Trophoblast cell (in vitro differentiated cells and primary cell): ENCODE data around the gene ZNF878.
A peak's percentile ranks its signal among the peaks of the same experiment; 100 is the strongest.

Experiments
- DNase-seq, 2 donors: peaks; one replicate each; pipeline ENCODE4 v3.0.0-alpha.2; 2016
- H2AFZ ChIP-seq: 2 replicates; pipeline ENCODE4 v1.6.1; 2013; ENCODE audit warnings: low read length, moderate library complexity, mild to moderate bottlenecking; ENCODE audit not compliant: insufficient read depth, poor library complexity
- H2AK5ac ChIP-seq: 2 replicates; pipeline ENCODE4 v1.6.1; 2013; ENCODE audit warnings: mild to moderate bottlenecking, low read length
- H2BK120ac ChIP-seq: 2 replicates; pipeline ENCODE4 v1.6.1; 2013; ENCODE audit warnings: low read length, mild to moderate bottlenecking, moderate library complexity; ENCODE audit not compliant: insufficient read depth, poor library complexity
- H2BK12ac ChIP-seq: 2 replicates; pipeline ENCODE4 v1.6.1; 2013; ENCODE audit warnings: mild to moderate bottlenecking, low read length, moderate library complexity
- H2BK5ac ChIP-seq: 2 replicates; pipeline ENCODE4 v1.6.1; 2013; ENCODE audit warnings: low read length, low read depth, moderate library complexity, mild to moderate bottlenecking; ENCODE audit not compliant: poor library complexity
- H3K14ac ChIP-seq: 2 replicates; pipeline ENCODE4 v1.6.1; 2013; ENCODE audit warnings: mild to moderate bottlenecking, low read length
- H3K18ac ChIP-seq: 2 replicates; pipeline ENCODE4 v1.6.1; 2013; ENCODE audit warnings: mild to moderate bottlenecking, low read length
- H3K23ac ChIP-seq: 2 replicates; pipeline ENCODE4 v1.6.1; 2013; ENCODE audit warnings: low read length
- H3K27ac ChIP-seq: 2 replicates; pipeline ENCODE4 v1.5.1; 2013; ENCODE audit warnings: low read depth, mild to moderate bottlenecking, inconsistent platforms, low read length, moderate library complexity
- H3K27me3 ChIP-seq: 2 replicates; pipeline ENCODE4 v1.6.1; 2013; ENCODE audit warnings: inconsistent platforms, mild to moderate bottlenecking, low read length, moderate library complexity; ENCODE audit not compliant: insufficient read depth
- H3K36me3 ChIP-seq, 2 experiments: 1 replicate in 1 of 2; 2 replicates in 1 of 2; pipeline ENCODE4 v1.6.1; 2013; ENCODE audit warnings: low read length in 2 of 2, mild to moderate bottlenecking in 2 of 2, moderate library complexity in 1 of 2; ENCODE audit not compliant: insufficient read depth in 2 of 2, control insufficient read depth in 1 of 2
- H3K4ac ChIP-seq: 2 replicates; pipeline ENCODE4 v1.6.1; 2013; ENCODE audit warnings: low read depth, mild to moderate bottlenecking, low read length, moderate library complexity
- H3K4me1 ChIP-seq, 2 experiments: 1 replicate in 1 of 2; 2 replicates in 1 of 2; pipeline ENCODE4 v1.6.1; 2013; ENCODE audit warnings: low read length in 2 of 2, mild to moderate bottlenecking in 2 of 2, moderate library complexity in 1 of 2; ENCODE audit not compliant: insufficient read depth in 2 of 2, control insufficient read depth in 1 of 2
- H3K4me2 ChIP-seq: 2 replicates; pipeline ENCODE4 v1.6.1; 2013; ENCODE audit warnings: inconsistent platforms, mild to moderate bottlenecking, low read length, moderate library complexity
- H3K4me3 ChIP-seq: 2 replicates; pipeline ENCODE4 v1.5.1; 2013; ENCODE audit warnings: mild to moderate bottlenecking, low read depth, low read length, inconsistent platforms
- H3K79me1 ChIP-seq: one replicate; pipeline ENCODE4 v1.6.1; 2013; ENCODE audit warnings: low read length
- H3K79me2 ChIP-seq: 2 replicates; pipeline ENCODE4 v1.6.1; 2013; ENCODE audit warnings: low read length, mild to moderate bottlenecking; ENCODE audit not compliant: control insufficient read depth, insufficient read depth, poor library complexity
- H3K9ac ChIP-seq: 2 replicates; pipeline ENCODE4 v1.6.1; 2013; ENCODE audit warnings: mild to moderate bottlenecking, low read length
- H3K9me3 ChIP-seq: 2 replicates; pipeline ENCODE4 v1.6.1; 2013; ENCODE audit warnings: low read depth, mild to moderate bottlenecking, control low read depth, inconsistent platforms, low read length; ENCODE audit not compliant: insufficient read depth
- H4K12ac ChIP-seq: 2 replicates; pipeline ENCODE4 v1.6.1; 2013; ENCODE audit warnings: low read depth, mild to moderate bottlenecking, low read length, moderate library complexity
- H4K8ac ChIP-seq: 2 replicates; pipeline ENCODE4 v1.6.1; 2013; ENCODE audit warnings: low read depth, mild to moderate bottlenecking, low read length, moderate library complexity
- H4K91ac ChIP-seq: one replicate; pipeline ENCODE4 v1.6.1; 2013; ENCODE audit warnings: low read depth, mild to moderate bottlenecking, low read length, moderate library complexity
- WGBS: extraction: QIAGEN DNeasy Blood & Tissue Kit; methylation state at CpG from one replicate; pipeline ENCODE4 v1.1.7; 2013; ENCODE audit warnings: missing lambda C conversion rate; ENCODE audit not compliant: insufficient read length, insufficient coverage; ENCODE audit errors: extremely low coverage; 5-methylcytosine and 5-hydroxymethylcytosine counted together

ZNF878 gene

DNA sequence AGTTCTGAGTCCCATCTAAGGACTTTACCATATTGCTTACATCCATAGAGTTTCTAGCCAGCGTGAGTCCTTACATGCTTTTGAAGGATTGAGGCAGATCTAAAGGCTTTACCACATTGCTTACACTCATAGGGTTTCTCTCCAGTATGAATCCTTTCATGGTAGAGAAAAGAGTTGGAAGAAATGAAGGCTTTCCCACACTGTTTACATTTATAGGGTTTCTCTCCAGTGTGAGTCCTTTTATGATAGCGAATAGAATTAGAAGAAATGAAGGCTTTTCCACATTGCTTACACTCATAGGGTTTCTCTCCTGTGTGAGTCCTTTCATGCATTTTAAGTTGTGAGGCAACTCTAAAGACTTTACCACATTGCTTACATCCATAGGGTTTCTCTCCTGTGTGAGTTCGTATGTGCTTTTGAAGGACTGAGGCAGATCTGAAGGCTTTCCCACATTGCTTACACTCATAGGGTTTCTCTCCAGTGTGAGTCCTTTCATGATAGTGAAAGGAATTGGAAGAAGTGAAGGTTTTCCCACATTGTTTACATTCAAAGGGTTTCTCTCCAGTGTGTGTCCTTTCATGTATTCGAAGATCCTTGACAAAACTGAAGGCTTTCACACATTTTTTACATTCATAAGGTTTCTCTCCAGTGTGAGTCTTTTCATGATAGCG, 8.9 kb downstream of the ZNF878 start:
- Histone ChIP-seq H3K79me1 (no peaks in the 10 kb centered on the region), H3K4ac (no peak overlapping the region), H3K14ac (no peak overlapping the region)

DNA sequence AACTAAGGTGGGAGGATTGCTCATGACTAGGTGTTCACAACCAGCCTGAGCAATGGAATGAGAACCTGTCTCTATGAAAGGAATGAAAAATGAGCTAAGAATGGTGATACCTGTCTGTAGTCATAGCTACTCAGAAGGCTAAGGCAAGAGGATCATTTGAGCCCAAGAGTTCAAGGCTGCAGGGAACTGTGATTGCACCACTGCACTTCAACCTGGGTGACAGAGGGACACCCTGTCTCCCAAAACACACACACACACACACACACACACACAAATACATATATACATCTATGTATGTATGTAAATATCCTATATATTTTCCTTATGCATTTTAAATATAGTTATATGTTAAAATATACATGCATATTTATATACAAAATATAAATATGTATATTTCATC, 9.9 kb downstream of the ZNF878 start:
- Histone ChIP-seq H3K4me1 (no peaks in the 10 kb centered on the region), H3K9ac (no peak overlapping the region), H3K36me3 (peaks cover 6 to 14% of the 10 kb centered on the region in 2 experiments), H3K27me3 (no peaks in the 10 kb centered on the region), H2BK120ac (no peak overlapping the region), H3K27ac (no peak overlapping the region), H3K23ac (no peak overlapping the region), H2BK12ac (no peak overlapping the region), H3K14ac (no peak overlapping the region), H4K8ac (no peak overlapping the region), H3K4me3 (no peak overlapping the region), H4K12ac (no peak overlapping the region), H3K79me1 (no peaks in the 10 kb centered on the region), H4K91ac (no peak overlapping the region), H3K18ac (no peak overlapping the region), H3K4me2 (no peak overlapping the region), H3K79me2 (no peaks in the 10 kb centered on the region), H2AFZ (no peak overlapping the region), H3K4ac (no peak overlapping the region), H3K9me3 (peaks cover 9% of the 10 kb centered on the region), H2BK5ac (no peak overlapping the region), H2AK5ac (no peak overlapping the region)
- peak; percentile 36 to 68 for DNase-seq

More for the DNA sequence above, 8.9 kb downstream of the ZNF878 start:
- Histone ChIP-seq H4K12ac (no peak overlapping the region), H3K18ac (no peak overlapping the region), H3K27ac (no peak overlapping the region), H4K91ac (no peak overlapping the region), H3K4me3 (no peak overlapping the region), H3K23ac (no peak overlapping the region), H2BK120ac (no peak overlapping the region), H3K9ac (no peak overlapping the region), H3K4me2 (no peak overlapping the region), H3K27me3 (no peaks in the 10 kb centered on the region), H2BK5ac (no peak overlapping the region), H4K8ac (no peak overlapping the region), H3K4me1 (no peaks in the 10 kb centered on the region), H2AK5ac (no peak overlapping the region), H2AFZ (no peak overlapping the region), H3K9me3 (peaks cover 9% of the 10 kb centered on the region), H2BK12ac (no peak overlapping the region), H3K36me3 (peaks cover 6 to 14% of the 10 kb centered on the region in 2 experiments), H3K79me2 (no peaks in the 10 kb centered on the region)
- WGBS = no CpG with 5 or more reads among the region's 5 CpGs
- DNase-seq = no peak

DNA sequence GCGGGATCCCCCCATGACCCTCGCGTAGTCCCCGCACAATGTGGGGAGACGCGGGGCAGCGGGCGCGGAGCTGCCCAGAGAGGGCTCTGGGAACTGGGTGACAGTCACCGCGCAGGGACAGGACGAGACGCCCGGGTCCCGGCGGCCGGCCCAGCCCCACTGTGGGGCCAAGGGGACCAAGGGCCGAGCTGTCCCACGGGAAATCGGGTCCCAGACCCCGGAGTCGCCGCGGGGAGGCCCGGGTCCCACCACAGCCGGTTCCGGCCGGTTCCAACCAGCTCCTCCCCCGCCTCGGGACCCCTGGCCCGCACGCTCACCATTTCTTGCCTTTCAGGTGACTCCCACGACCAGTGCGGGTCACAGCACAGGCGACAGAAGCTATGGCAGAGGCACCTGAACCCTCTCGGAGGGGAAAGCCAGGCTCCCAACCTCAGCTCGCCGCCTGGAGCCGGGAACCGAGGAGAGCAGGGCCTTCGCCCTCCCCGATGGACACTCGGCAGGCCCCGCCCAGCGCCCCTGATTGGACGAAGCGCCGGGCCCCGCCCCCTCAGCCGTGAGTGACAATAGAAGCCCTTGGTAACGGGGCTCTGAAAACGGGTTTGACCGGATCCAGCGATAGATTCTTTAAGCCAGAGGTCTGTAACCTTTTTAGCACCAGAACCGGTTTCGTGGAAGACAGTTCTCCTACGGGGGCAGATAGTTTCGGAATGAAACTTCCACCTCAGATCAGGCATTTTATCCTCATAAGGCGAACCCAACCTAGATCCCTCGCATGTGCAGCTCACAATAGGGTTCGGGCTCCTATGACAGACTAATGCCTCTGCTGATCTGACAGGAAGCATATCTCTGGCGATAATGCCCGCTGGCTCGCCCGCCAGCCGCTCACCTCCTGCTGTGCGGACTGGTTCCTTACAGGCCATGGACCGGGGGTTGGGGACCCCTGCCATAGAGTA, 17.3 kb downstream of the ZNF878 start, which contains the start of gene ZNF433:
Gene ZNF433, minus strand, starts transcription at position 460 of the 953 bp plus-strand sequence. Its CDS starts 140 bp downstream, at position 320.
- Histone ChIP-seq H4K91ac (peak within 1 kb of the TSS; percentile 94), H3K4ac (peak within 1 kb of the TSS; percentile 61), H2AFZ (peak within 1 kb of the TSS; percentile 100), H3K4me2 (peak within 1 kb of the TSS; percentile 98), H2BK12ac (peak within 1 kb of the TSS; percentile 93), H2AK5ac (peak within 1 kb of the TSS; percentile 81), H3K4me3 (peak within 1 kb of the TSS; percentile 91), H3K36me3 (peaks cover 1 to 9% of the 10 kb centered on the region in 2 experiments), H3K23ac (no peak within 1 kb of the TSS), H3K79me2 (peaks cover 7% of the 10 kb centered on the region), H3K9ac (peak within 1 kb of the TSS; percentile 92), H3K4me1 (peaks cover 0 to 7% of the 10 kb centered on the region in 2 experiments), H3K27me3 (no peaks in the 10 kb centered on the region), H4K8ac (peak within 1 kb of the TSS; percentile 98), H4K12ac (peak within 1 kb of the TSS; percentile 100), H2BK5ac (peak within 1 kb of the TSS; percentile 98), H3K18ac (peak within 1 kb of the TSS; percentile 100), H3K27ac (peak within 1 kb of the TSS; percentile 97), H2BK120ac (peak within 1 kb of the TSS; percentile 98), H3K79me1 (peaks cover 10% of the 10 kb centered on the region), H3K14ac (peak within 1 kb of the TSS; percentile 99), H3K9me3 (no peaks in the 10 kb centered on the region)
- DNase-seq = peak; percentile 100
- no CpG with 5 or more reads among the region's 68 CpGs for WGBS

DNA sequence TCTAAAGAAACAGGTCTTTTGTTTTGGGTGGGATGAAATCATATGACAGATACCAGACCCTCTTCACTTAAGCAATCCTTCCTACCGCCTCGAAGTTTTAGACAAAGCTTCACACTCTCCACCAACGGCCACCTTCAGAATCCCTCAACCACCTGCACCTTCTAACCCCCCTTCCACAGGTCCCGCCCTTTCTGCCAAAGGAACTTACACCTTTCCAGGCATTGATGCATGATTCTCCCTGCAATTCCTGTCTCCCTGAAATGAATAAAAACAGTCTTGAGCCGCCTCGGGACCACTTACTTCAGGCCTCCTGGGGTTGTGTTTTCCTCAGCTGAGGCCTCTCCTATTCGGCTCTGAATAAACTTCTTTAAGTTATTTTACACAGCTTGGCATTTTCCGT, 18.1 kb downstream of the ZNF878 start:
- DNase-seq = peak in 1 of 2 donors; percentile 20
- Histone ChIP-seq H3K18ac (no peak overlapping the region), H3K4ac (no peak overlapping the region), H3K4me1 (peaks cover 0 to 7% of the 10 kb centered on the region in 2 experiments), H2AFZ (no peak overlapping the region), H3K79me2 (peaks cover 7% of the 10 kb centered on the region), H3K14ac (no peak overlapping the region), H4K91ac (no peak overlapping the region), H3K27ac (no peak overlapping the region), H2BK12ac (no peak overlapping the region), H2BK120ac (no peak overlapping the region), H3K4me3 (peak overlapping the region; percentile 36), H4K12ac (no peak overlapping the region), H3K36me3 (peaks cover 4 to 11% of the 10 kb centered on the region in 2 experiments), H3K79me1 (peaks cover 10% of the 10 kb centered on the region), H2AK5ac (no peak overlapping the region), H3K9ac (peak overlapping the region; percentile 70), H4K8ac (no peak overlapping the region), H3K23ac (no peak overlapping the region), H2BK5ac (no peak overlapping the region), H3K9me3 (no peaks in the 10 kb centered on the region), H3K27me3 (no peaks in the 10 kb centered on the region), H3K4me2 (peak overlapping the region; percentile 98)
- WGBS = no CpG with 5 or more reads among the region's 8 CpGs
